Measurements from ENCODE around the gene GZMA.

The GZMA gene

DNA sequence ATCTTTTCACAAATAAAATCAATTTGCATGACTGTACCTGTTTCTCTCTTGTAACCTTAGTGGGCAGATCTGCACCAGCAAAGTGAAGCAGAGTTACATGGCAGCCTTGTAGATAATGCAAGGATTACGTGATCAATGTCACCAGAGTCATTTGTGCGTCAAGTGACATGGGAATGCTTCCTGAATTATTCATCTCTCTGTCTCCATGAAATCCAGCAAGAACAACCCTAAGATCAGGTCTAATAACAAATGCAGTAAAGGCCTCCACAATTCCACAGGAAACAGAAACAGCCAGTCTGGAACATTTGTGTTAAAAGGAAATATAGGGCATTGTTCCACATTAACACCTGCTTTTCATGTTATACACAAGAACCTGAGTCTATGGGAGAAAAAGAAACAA lies 7.8 kb downstream of the GZMA start:
- DNase-seq (ENCODE audit: low spot score), result no peak

DNA sequence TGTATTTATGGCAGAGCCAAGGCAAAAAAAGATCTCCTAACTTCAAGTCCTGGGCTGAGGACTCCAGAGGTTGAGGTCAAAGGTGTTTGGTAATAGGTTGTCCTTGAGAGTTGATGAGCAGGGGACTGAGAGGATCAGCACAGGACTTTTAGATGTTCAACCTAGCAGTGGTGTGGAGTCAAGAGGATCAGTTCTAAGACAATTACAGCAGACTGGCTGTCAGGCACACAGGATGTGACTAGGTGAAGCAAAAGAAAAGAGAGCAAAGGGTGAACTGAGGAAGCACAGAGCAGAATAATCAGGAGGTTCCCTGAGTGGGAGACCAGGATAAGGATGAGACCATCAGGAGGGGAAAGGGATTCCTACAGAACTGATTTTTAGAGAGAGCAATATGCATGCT lies 10.9 kb downstream of the GZMA start:
- DNase-seq (ENCODE audit: low spot score), result no peak

DNA sequence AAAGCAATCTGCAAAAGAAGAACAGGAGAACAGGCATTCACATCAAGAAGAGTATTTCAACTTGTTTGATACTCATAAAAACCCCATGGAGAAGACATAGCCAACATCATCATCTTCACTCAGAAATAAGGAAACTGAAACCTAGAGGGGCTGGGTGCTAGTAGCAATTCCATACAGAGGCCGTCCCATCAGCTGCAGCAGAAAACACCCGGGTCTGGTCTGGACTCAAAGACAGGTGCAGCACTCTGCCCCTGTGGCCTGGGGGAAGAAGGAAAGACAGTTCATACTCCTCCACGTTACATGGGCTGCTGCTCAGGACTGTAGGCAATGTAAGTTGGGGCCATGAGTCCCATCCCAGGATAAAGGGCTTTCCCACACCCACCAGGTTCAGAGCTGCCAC lies 11.6 kb downstream of the GZMA start:
- no peak for DNase-seq (ENCODE audit: low spot score)

DNA sequence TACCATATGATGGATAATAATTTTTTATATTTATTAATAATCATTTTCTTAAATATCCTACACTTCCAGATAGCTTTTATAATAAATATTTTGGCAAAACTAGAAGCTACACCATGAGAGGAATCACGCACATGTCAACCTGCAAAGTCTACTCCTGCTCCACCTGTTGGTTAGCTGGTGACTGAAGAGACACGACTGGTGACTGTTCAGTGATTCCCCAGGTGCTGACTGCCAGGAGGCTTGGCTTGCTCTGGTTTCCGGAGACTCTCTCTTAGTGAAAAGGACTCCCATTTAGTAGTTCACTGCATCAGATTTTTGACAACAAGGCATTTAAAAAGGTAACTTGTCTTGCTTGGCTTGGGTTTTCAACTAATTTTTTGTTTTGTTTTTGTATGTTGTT lies 20.9 kb downstream of the GZMA start:
- no peak for DNase-seq (ENCODE audit: low spot score)

DNA sequence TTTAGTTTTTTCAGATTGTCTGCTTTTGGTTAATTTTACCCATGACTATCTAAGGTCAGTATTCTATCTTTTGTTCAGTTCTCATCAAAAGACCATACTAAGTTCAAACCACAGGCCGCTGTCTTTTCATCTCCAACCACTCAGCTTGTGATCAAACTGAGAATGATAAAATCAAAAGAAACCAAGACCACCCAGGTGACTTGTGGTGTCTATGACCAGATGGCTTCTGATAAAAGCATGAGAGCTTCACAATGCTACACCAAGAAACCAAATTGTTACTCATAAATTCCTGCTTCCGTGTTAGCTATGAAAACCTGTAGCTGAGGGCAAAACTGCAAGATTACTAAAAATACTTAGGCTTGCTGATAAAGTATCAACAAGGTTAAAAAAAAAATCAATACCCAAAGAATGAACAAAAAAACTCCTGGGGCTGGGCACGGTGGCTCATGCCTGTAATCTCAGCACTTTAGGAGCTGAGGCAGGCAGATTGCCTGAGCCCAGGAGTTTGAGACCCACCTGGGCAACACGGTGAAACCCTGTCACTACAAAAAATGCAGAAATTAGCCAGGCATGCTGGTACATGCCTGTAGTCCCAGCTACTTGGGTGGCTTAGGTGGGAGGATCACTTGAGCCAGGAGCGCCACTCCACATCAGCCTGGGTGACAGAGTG lies 31.7 kb downstream of the GZMA start:
- no peak for DNase-seq (ENCODE audit: low spot score)

DNA sequence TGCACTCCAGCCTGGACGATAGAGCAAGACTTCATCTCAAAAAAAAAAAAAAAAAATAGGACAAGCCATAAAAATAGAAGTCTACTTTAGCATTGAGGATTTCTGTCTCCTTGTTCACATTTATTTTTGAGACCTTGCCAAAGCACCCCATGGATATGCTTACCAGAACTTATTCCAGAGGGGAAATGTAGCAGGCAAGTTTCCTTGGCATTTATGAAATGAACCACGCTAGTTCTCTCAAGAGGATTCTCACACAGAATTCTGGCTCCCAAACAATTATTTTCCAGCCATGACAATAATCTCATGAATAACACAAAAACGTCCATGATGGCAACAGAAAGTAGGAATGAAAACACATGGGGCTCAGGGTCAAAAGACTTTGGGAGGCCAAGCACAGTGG lies 34.1 kb downstream of the GZMA start:
- no peak for DNase-seq (ENCODE audit: low spot score)

DNA sequence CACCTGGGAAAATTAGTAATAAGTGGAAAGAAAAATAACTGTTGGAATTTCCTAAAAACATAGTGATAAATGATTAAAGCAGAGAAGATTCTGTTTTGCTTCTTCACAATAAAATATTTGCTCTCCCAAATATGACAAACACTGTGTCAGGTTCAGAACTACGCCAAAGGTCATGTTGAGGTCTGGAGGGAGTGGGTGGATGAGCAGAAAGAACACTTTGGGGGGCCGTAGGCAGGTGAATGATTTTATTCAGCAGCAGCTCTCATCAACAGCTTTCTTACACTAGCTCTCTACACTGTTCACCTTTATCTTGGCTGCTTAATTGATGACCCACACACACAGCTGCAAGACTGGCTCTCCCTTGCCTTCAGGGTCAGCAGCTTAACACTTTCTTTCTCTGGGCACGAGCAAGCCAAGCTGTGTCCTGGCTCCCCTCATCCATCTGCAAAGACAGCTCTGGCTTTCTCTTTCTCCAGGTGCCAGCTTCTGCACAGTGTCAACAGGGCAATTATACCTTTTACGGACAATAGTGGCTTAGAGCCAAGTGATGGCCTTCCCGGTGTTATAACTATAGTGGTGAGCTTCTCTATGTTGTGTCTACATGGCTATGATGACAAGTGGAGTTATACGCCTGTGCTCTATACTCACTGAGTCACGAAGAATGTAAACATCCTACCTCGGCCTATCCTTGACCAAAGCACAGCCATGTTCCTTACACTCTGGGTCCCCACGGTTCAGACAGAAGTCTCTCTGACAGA lies 38.6 kb downstream of the GZMA start:
- DNase-seq (ENCODE audit: low spot score), result no peak

DNA sequence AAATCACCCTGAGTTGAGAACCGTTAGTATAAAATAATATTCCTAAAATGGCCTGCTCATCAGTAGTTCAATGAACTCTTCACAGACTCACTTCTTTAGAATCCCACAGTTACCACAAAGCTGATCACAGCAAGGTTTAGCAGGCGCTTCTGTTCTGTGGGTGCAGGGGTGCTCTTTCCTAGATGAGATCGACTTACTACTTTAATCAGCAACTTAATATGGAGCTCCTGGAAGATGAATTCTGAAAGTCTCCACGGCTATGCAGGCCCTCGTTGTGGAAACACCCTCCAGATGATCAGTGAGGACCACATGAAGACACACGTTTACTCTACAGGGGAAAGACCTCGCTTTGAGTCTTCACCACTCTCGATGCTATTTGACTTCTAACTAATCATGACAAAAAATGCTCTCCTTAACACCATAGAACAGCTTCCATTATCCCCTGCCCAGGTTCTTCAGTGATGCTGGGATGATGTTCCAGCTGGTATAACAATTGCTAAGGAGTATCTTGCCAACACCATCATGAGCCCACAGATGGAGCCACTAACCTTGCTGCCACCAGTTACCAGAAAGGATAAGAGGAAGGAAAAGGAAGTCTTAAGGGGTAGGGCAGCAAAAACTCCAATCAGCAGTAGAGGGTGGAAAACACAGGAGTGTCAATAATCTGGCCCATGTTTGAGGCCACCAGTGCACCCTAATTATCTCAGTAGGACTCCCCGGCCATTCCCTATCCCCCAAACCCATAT lies 39.7 kb downstream of the GZMA start:
- no peak for DNase-seq (ENCODE audit: low spot score)

DNA sequence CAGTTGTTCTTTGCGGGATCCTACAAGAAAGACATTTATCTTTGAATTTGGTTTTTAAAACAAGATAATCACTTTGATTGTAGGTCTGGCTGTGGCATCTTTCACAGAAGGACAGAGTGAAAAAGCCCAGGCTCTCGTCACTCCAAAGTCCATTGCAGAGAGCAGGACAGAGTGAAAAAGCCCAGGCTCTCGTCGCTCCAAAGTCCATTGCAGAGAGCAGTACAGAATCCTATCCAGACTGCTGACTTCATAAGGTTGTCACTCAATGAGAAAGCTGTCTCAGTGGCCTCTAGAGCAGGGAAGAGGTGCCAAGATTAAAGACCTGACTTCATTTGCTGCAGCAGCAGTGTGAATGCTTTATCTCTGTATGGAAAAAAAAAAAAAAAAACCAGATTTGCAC lies 41.2 kb downstream of the GZMA start:
- DNase-seq (ENCODE audit: low spot score), result no peak

DNA sequence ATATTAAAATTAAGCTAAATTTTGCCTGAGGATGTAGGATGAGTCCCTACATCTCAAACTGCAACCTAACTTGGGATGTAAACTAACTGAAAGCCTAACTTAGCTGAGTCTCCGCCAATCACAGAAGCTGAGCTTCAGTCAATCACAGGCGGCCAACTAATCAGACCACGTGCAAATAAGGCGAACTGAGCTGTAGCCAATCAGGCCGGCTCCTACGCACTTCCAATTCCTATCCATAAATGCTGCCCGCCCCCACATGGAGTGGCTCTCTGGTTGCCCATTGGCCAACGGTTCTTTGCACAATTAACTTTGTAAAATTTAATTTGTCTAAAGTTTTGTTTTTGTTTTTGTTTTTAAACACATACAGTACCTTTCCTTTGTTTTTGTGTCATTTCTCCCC lies 43.6 kb downstream of the GZMA start:
- no peak for DNase-seq (ENCODE audit: low spot score)

DNA sequence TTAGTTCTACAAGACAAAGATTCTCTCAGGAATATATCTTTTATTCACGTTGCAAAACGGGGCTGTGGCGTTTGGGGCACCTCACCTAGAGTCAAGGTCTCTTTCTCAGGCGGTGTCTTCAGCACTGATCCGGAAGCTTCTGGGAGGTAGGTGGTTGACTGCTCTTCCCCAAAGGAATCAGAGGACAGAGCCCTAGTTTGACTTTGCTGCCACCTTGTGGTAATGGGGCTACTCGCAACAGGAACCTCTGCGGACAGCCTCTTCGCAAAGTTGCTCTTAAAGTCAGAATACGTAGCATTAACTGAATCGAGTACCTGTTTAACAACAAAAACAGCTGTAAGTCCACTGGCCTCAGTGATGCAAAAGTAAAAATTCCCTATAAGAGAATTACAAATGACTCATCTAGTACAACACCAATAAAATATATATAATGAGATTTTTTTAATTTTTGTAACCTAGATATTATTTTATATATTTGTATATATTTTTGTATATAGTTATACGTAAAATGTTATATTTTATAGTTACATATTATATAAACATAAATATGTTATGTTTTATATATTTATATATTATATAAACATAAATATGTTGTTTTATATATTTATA lies 44.2 kb downstream of the GZMA start:
- peak; percentile 16 for DNase-seq (ENCODE audit: low spot score)

DNA sequence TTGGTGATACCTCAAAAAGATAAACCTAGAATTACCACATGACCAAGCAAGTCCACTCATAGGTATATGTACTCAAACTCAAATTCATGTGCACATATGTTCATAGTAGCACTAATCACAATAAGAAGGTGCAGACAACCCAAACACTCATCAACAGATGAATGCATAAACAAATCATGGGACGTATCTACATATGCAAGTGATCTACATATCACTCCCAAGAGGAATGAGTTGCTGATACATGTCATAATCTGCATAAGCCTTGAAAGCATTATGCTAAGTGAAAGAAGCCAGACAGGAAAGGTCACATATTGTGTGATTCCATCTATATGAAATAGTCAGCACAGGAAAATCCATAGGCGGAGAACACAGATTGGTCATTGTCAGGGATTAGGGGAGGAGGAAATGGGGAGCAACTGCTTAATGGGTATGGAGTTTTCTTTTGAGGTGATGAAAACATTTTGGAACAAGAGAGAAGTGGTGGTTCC lies 46.9 kb downstream of the GZMA start:
- no peak for DNase-seq (ENCODE audit: low spot score)

DNA sequence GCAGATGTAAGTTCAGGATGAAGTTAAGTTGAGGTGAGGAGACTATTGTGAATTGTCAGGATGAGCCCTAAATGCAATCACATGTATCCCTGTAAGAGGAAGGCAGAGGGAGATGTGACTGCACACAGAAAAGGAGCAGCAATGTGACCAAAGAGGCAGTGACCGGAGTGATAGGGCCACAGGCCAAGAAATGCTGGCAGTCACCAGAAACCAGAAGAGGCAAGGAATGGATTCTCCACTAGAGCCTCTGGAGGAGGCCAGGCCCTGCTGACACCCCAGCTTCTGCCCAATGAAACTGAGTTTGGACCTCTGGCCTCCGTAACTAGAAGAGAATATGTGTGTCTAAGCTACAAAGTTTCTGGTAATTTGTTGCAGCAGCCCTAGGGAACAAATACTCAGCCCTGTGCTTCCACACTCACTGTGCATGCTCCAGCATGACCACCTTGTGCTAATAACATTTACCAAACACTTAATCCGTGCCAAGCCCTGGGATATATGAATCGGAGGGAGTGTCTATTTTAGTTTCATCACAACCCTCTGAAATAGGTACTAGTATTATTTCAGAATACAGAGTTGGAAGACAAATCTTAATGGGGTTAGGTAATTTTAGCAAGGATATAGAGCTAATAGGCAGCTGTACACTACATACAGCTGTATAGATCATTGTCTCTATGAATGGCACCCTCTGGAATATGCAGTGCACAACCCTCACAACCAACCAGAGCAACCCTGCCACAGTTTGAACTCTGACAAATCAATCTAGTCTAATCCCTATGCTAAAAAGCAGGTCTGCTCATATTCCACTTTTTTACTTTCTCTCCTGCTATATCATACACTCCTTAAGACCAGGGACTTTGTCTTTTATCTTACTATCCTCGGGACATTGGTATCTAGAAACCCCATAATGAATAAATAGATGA lies 49.7 kb downstream of the GZMA start:
- no peak for DNase-seq (ENCODE audit: low spot score)

DNA sequence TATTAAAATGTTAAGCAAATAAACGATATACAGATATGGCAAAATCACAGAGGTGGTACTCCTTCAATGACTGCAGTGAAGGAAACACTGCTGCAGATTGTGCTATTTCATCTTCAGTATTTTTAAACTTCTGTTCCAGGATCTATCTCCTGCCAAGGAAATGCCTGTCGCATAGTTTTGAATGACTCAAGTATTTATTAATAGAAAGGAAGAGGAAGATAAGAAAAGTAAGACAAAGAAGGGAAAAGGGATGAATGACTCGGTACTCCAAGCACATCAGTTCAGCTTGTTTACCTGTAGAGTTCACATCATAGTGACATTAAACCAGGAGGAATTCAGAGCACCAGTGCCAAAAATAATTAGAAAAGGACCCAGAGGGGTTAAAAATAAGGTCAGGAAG lies 52.4 kb downstream of the GZMA start:
- no peak for DNase-seq (ENCODE audit: low spot score)

Data from HuH-7.5 (cell line).